ENCODE measurements around the gene SLC16A4.

DNA sequence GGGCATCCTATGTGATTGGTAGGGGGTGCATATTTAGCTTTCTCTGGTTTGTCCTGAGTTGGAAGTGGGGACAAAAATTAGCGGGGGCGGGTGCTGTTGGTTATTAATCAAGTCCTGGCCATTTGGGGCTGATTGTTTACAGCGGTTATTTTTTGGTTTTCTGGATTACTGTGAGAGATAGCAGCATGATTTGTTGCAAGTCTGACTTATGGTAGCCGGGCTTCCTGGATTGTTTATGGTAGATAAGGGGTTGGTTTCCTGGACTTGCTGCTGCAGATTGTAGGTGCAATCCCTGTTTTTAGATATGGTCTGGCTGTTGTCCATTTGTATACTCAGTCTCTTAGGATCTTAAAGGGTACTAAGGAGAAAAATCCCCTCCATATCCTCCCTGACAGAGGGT lies 48.1 kb upstream of the SLC16A4 start:
- TF ChIP-seq, protein P1, sequence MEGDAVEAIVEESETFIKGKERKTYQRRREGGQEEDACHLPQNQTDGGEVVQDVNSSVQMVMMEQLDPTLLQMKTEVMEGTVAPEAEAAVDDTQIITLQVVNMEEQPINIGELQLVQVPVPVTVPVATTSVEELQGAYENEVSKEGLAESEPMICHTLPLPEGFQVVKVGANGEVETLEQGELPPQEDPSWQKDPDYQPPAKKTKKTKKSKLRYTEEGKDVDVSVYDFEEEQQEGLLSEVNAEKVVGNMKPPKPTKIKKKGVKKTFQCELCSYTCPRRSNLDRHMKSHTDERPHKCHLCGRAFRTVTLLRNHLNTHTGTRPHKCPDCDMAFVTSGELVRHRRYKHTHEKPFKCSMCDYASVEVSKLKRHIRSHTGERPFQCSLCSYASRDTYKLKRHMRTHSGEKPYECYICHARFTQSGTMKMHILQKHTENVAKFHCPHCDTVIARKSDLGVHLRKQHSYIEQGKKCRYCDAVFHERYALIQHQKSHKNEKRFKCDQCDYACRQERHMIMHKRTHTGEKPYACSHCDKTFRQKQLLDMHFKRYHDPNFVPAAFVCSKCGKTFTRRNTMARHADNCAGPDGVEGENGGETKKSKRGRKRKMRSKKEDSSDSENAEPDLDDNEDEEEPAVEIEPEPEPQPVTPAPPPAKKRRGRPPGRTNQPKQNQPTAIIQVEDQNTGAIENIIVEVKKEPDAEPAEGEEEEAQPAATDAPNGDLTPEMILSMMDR (IDR thresholded peaks at IDR 0.05): no peak
- TF ChIP-seq POLR2AphosphoS5 (IDR thresholded peaks at IDR 0.05) (no peak), POLR2A (IDR thresholded peaks at IDR 0.05) (no peak), EP300 (IDR thresholded peaks at IDR 0.05) (no peak)

All from gastroesophageal sphincter (tissue), 3 donors.